SK-N-SH (cell line): Measurements from ENCODE around the gene KLK3. TPM values are rescaled to one million over a fixed set of nuclear protein-coding genes. Genes with fewer than 3 reads are reported as not detected.

Experiments
- CTCF ChIA-PET: fragments of 300-600, 350-600 bp; formaldehyde crosslinking; extraction: SDS; loops from one replicate; lab custom pipeline; 2021; lab: Yijun Ruan, JAX
- POLR2A ChIA-PET: fragments of 350-600 bp; sonication (Branson Sonifier 250); formaldehyde crosslinking; extraction: SDS; loops from one replicate; lab custom pipeline; 2020; ENCODE audit warnings: antibody characterized with exemption, inconsistent platforms; lab: Yijun Ruan, JAX
- DNase-seq: peaks from one replicate; pipeline ENCODE4 v3.0.0; 2012
- H2AFZ ChIP-seq: fragments of 200-600 bp; sonication (generic); 2 replicates; pipeline ENCODE4 v1.8.1; 2016; ENCODE audit warnings: antibody characterized with exemption, mild to moderate bottlenecking, low read depth
- H3F3A ChIP-seq: fragments of 200-600 bp; sonication (generic); replicated peaks from 2 replicates; pipeline ENCODE3; 2016; ENCODE audit warnings: antibody characterized with exemption, mild to moderate bottlenecking; ENCODE audit not compliant: insufficient read depth
- H3K27ac ChIP-seq, 2 experiments: fragments of 200-500 bp in 1 of 2; fragments of 200-600 bp in 1 of 2; sonication (Bioruptor generic) in 1 of 2; sonication (generic), shearing (Covaris generic) in 1 of 2; 2 replicates each; pipeline versions ENCODE4 v1.5.1 to v1.6.1; 2014 to 2016; ENCODE audit warnings: low read depth in 2 of 2, inconsistent platforms in 1 of 2, low read length in 1 of 2, mild to moderate bottlenecking in 1 of 2, mixed read lengths in 1 of 2
- H3K27me3 ChIP-seq: fragments of 200-600 bp; sonication (generic), shearing (Covaris generic); 2 replicates; pipeline ENCODE4 v1.6.1; 2016; ENCODE audit warnings: mixed run types; ENCODE audit not compliant: insufficient read depth
- H3K36me3 ChIP-seq, 2 experiments: fragments of 200-500 bp in 1 of 2; fragments of 200-600 bp in 1 of 2; sonication (Bioruptor generic) in 1 of 2; sonication (generic) in 1 of 2; replicated peaks in 1 of 2; 2 replicates each; pipeline versions ENCODE3 to v1.5.1; 2014 to 2016; ENCODE audit warnings: low read length in 1 of 2, mild to moderate bottlenecking in 1 of 2; ENCODE audit not compliant: insufficient read depth in 2 of 2, control insufficient read depth in 1 of 2
- H3K4me1 ChIP-seq, 2 experiments: fragments of 200-500 bp in 1 of 2; fragments of 200-600 bp in 1 of 2; sonication (Bioruptor generic) in 1 of 2; sonication (generic), shearing (Covaris generic) in 1 of 2; 2 replicates each; pipeline versions ENCODE4 v1.5.1 to v1.6.1; 2014 to 2016; ENCODE audit warnings: low read depth in 1 of 2, low read length in 1 of 2, mixed run types in 1 of 2; ENCODE audit not compliant: insufficient read depth in 2 of 2, control insufficient read depth in 1 of 2
- H3K4me2 ChIP-seq: fragments of 200-600 bp; sonication (generic), shearing (Covaris generic); 2 replicates; pipeline ENCODE4 v1.6.1; 2017; ENCODE audit warnings: mixed run types
- H3K4me3 ChIP-seq, 2 experiments: fragments of 200-500 bp in 1 of 2; fragments of 200-600 bp in 1 of 2; sonication (Bioruptor generic) in 1 of 2; sonication (generic), shearing (Covaris generic) in 1 of 2; 2 replicates each; pipeline versions ENCODE4 v1.5.1 to v1.8.1; 2014 to 2016; ENCODE audit warnings: low read depth in 2 of 2, inconsistent platforms in 1 of 2, low read length in 1 of 2, mild to moderate bottlenecking in 1 of 2, mixed read lengths in 1 of 2, moderate library complexity in 1 of 2
- H3K79me2 ChIP-seq: fragments of 200-600 bp; sonication (generic); 2 replicates; pipeline ENCODE4 v1.8.1; 2017; ENCODE audit warnings: mild to moderate bottlenecking; ENCODE audit not compliant: insufficient read depth
- H3K9ac ChIP-seq: fragments of 200-600 bp; sonication (generic); 2 replicates; pipeline ENCODE4 v1.6.1; 2017; ENCODE audit warnings: mixed run types
- H3K9me2 ChIP-seq: fragments of 200-600 bp; sonication (generic); 2 replicates; pipeline ENCODE4 v1.6.1; 2017; ENCODE audit warnings: mixed run types
- H3K9me3 ChIP-seq: fragments of 200-600 bp; sonication (generic); 2 replicates; pipeline ENCODE4 v1.6.1; 2017; ENCODE audit warnings: mixed run types, mild to moderate bottlenecking, moderate library complexity
- H4K20me1 ChIP-seq: fragments of 200-600 bp; sonication (generic); 2 replicates; pipeline ENCODE4 v1.6.1; 2017; ENCODE audit warnings: mild to moderate bottlenecking, mixed run types; ENCODE audit not compliant: insufficient read depth
- CHD2 ChIP-seq: fragments of 150-350 bp; IDR thresholded peaks from 2 replicates; pipeline ENCODE4 v1.6.1; 2018; ENCODE audit warnings: low read length; ENCODE audit not compliant: partially characterized antibody
- FOXJ3 ChIP-seq: sonication (generic); formaldehyde crosslinking; IDR thresholded peaks from 2 replicates; pipeline ENCODE4 v1.5.1; 2020; ENCODE audit warnings: mild to moderate bottlenecking, missing genetic modification reagents
- FOXM1 ChIP-seq: IDR thresholded peaks from 2 replicates; pipeline ENCODE4 v1.4.0; 2012; ENCODE audit warnings: low read depth, mild to moderate bottlenecking
- JUND ChIP-seq: IDR thresholded peaks from 2 replicates; pipeline ENCODE4 v1.4.0; 2012
- MEF2A ChIP-seq: IDR thresholded peaks from 2 replicates; pipeline ENCODE4 v1.4.0; 2012; ENCODE audit warnings: low read depth, borderline replicate concordance
- NRF1 ChIP-seq: IDR thresholded peaks from 2 replicates; pipeline ENCODE4 v1.6.1; 2012; ENCODE audit warnings: low read depth, mild to moderate bottlenecking, low read length
- POLR2AphosphoS5 ChIP-seq: IDR thresholded peaks from 2 replicates; pipeline ENCODE4 v1.6.1; 2012; ENCODE audit warnings: low read depth, low read length
- RAD21 ChIP-seq: IDR thresholded peaks from 2 replicates; pipeline ENCODE4 v1.6.1; 2012; ENCODE audit warnings: mild to moderate bottlenecking, low read length
- RFX5 ChIP-seq: IDR thresholded peaks from 2 replicates; pipeline ENCODE4 v1.6.1; 2012; ENCODE audit warnings: mild to moderate bottlenecking, improper control_type of control experiment, low read length
- RXRA ChIP-seq: IDR thresholded peaks from 2 replicates; pipeline ENCODE4 v1.4.0; 2012; ENCODE audit warnings: low read depth, mild to moderate bottlenecking, borderline replicate concordance
- SMC3 ChIP-seq: IDR thresholded peaks from 2 replicates; pipeline ENCODE4 v1.6.1; 2012; ENCODE audit warnings: low read depth, low read length, improper control_type of control experiment
- TCF12 ChIP-seq: IDR thresholded peaks from 2 replicates; pipeline ENCODE4 v1.4.0; 2012
- WGBS: methylation state at CpG from one replicate; pipeline ENCODE4 v1.1.6; 2017; ENCODE audit warnings: low lambda C conversion rate; 5-methylcytosine and 5-hydroxymethylcytosine counted together
- polyA plus RNA-seq, 3 experiments: library from polyadenylated mRNA; depleted of rRNA; stranded (reverse); fragments of >200 nt; gene quantifications; 2 replicates each; pipeline ENCODE4 v1.2.3, GENCODE V29; 2012
- TF ChIP-seq, protein P1 (sequence below): IDR thresholded peaks from 2 replicates; pipeline ENCODE4 v1.6.1; 2012; ENCODE audit warnings: mild to moderate bottlenecking, low read depth, low read length, moderate library complexity
- TF ChIP-seq, protein P2 (sequence below): IDR thresholded peaks from 2 replicates; pipeline ENCODE4 v1.4.0; 2012; ENCODE audit warnings: low read depth
- TF ChIP-seq, protein P3 (sequence below): fragments of 150-350 bp; IDR thresholded peaks from 2 replicates; pipeline ENCODE4 v1.6.1; 2016; ENCODE audit warnings: mild to moderate bottlenecking, low read depth, low read length
- TF ChIP-seq, protein P4 (sequence below): fragments of 150-350 bp; IDR thresholded peaks from 2 replicates; pipeline ENCODE4 v1.6.1; 2017; ENCODE audit warnings: antibody characterized with exemption, low read length, low read depth, borderline replicate concordance

Gene KLK3
- polyA plus RNA-seq, 1 of the 3 experiments (the other 2 are of a cell fraction): not detected

DNA sequence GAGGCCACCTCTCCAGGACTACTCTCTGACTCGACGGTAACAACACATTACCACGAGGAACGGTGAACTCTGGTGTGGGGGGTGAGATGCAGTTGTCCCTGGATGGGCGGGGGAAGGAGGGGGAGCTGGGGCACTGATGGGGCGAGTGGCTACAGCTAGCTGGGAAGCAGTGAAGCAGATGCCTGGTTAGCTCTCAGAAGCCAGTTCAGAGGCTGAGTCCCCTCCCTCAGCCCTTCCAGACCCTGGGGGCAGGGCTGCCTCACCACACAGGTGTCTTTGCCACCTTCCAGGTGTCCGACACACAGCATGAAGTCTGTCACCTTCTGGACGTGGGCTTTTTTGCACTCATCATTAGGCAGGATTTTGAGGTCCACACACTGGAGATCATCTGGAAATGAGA lies 35.1 kb upstream of the KLK3 start:
- TF ChIP-seq JUND (no peak), RXRA (no peak), SMC3 (no peak), CHD2 (no peak), FOXJ3 (CRISPR knock-in tag) (no peak), NRF1 (no peak), POLR2AphosphoS5 (no peak), MEF2A (no peak), TCF12 (no peak), RAD21 (no peak), FOXM1 (no peak)
- TF ChIP-seq, protein P1, sequence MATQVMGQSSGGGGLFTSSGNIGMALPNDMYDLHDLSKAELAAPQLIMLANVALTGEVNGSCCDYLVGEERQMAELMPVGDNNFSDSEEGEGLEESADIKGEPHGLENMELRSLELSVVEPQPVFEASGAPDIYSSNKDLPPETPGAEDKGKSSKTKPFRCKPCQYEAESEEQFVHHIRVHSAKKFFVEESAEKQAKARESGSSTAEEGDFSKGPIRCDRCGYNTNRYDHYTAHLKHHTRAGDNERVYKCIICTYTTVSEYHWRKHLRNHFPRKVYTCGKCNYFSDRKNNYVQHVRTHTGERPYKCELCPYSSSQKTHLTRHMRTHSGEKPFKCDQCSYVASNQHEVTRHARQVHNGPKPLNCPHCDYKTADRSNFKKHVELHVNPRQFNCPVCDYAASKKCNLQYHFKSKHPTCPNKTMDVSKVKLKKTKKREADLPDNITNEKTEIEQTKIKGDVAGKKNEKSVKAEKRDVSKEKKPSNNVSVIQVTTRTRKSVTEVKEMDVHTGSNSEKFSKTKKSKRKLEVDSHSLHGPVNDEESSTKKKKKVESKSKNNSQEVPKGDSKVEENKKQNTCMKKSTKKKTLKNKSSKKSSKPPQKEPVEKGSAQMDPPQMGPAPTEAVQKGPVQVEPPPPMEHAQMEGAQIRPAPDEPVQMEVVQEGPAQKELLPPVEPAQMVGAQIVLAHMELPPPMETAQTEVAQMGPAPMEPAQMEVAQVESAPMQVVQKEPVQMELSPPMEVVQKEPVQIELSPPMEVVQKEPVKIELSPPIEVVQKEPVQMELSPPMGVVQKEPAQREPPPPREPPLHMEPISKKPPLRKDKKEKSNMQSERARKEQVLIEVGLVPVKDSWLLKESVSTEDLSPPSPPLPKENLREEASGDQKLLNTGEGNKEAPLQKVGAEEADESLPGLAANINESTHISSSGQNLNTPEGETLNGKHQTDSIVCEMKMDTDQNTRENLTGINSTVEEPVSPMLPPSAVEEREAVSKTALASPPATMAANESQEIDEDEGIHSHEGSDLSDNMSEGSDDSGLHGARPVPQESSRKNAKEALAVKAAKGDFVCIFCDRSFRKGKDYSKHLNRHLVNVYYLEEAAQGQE: no peak
- TF ChIP-seq, protein P2, sequence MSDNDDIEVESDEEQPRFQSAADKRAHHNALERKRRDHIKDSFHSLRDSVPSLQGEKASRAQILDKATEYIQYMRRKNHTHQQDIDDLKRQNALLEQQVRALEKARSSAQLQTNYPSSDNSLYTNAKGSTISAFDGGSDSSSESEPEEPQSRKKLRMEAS: no peak
- TF ChIP-seq, all 33 proteins: peak for 0
- Histone ChIP-seq H3K27ac (no peak overlapping the region), H3K4me3 (no peak overlapping the region), H3K4me1 (peaks cover 0 to 5% of the 10 kb centered on the region in 2 experiments; a peak in 1 of 4 replicates), H2AFZ (no peak overlapping the region), H3K36me3 (no peaks in the 10 kb centered on the region), H3K4me2 (no peak overlapping the region), H3K27me3 (peaks cover 55% of the 10 kb centered on the region), H3K9ac (no peak overlapping the region), H3K9me2 (no peaks in the 10 kb centered on the region), H3F3A (no peaks in the 10 kb centered on the region), H3K9me3 (no peaks in the 10 kb centered on the region), H4K20me1 (no peaks in the 10 kb centered on the region), H3K79me2 (no peaks in the 10 kb centered on the region)
- CTCF ChIA-PET: no interaction called here
- POLR2A ChIA-PET: no interaction called here
- 35% methylated on average over 8 of the region's 8 CpGs for WGBS
- DNase-seq: no peak

DNA sequence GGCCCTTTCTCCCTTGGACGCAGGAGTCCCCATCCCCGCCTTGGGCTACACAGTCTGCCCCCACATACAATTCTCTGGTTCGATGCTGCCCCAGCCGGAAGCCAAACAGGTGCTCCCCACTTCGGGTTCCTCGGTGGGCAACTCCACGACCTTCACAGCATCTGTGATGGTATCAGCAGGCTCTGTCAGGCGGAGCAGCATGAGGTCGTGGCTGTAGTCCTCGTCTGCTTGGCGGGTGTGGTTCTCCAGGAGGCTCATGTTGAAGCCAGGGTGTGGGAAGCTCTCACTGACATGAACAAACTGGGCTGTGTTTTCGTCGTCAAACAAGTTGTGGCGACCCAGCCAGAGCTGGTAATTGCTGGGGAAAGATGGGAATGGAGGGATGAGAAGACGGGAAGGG lies 34.6 kb upstream of the KLK3 start:
- H3K9ac ChIP-seq: no peak overlapping the region
- no peak overlapping the region for H2AFZ ChIP-seq
- H3K9me3 ChIP-seq: no peaks in the 10 kb centered on the region
- H3K27me3 ChIP-seq: peaks cover 55% of the 10 kb centered on the region
- no peak overlapping the region for H3K27ac ChIP-seq
- no peaks in the 10 kb centered on the region for H3K9me2 ChIP-seq
- H3K79me2 ChIP-seq: no peaks in the 10 kb centered on the region
- H4K20me1 ChIP-seq: no peaks in the 10 kb centered on the region
- POLR2A ChIA-PET: interaction anchor here (1.9 kb wide), 1 partner anchor 16 kb away, joined by 4 read pairs; no protein-coding TSS in a partner anchor
- no peaks in the 10 kb centered on the region for H3F3A ChIP-seq
- no peaks in the 10 kb centered on the region for H3K36me3 ChIP-seq
- H3K4me1 ChIP-seq: peaks cover 0 to 5% of the 10 kb centered on the region in 2 experiments; a peak in 1 of 4 replicates
- H3K4me2 ChIP-seq: no peak overlapping the region
- TF ChIP-seq, protein P3, sequence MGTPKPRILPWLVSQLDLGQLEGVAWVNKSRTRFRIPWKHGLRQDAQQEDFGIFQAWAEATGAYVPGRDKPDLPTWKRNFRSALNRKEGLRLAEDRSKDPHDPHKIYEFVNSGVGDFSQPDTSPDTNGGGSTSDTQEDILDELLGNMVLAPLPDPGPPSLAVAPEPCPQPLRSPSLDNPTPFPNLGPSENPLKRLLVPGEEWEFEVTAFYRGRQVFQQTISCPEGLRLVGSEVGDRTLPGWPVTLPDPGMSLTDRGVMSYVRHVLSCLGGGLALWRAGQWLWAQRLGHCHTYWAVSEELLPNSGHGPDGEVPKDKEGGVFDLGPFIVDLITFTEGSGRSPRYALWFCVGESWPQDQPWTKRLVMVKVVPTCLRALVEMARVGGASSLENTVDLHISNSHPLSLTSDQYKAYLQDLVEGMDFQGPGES: no peak
- TF ChIP-seq, protein P4, sequence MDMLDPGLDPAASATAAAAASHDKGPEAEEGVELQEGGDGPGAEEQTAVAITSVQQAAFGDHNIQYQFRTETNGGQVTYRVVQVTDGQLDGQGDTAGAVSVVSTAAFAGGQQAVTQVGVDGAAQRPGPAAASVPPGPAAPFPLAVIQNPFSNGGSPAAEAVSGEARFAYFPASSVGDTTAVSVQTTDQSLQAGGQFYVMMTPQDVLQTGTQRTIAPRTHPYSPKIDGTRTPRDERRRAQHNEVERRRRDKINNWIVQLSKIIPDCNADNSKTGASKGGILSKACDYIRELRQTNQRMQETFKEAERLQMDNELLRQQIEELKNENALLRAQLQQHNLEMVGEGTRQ: no peak
- no peak for TF ChIP-seq RFX5
- TF ChIP-seq RAD21: no peak
- TF ChIP-seq POLR2AphosphoS5: no peak
- no peak for TF ChIP-seq JUND
- TF ChIP-seq, all 33 proteins: peak for 0
- 25% methylated on average over 14 of the region's 15 CpGs for WGBS
- DNase-seq: no peak
- no peak overlapping the region for H3K4me3 ChIP-seq
- CTCF ChIA-PET: no interaction called here
